ENCODE measurements around the gene PTPRN2. TPM values are rescaled to one million over a fixed set of nuclear protein-coding genes. Genes with fewer than 3 reads are reported as not detected.
"Not testable (repeated sequence)": the region's sequence is repeated elsewhere in the genome, so short reads cannot be mapped to it uniquely, and the experiment has no call there.

PTPRN2 gene
- polyA plus RNA-seq, 3 donors from 2014 or later, result 1.9 to 3.7 (median 2.2) TPM

- no peak for DNase-seq
- Mint-ChIP-seq H3K27ac (no peak overlapping the region), H3K4me1 (no peaks in the 10 kb centered on the region), H3K9me3 (peaks cover 0 to 2% (median 0%) of the 10 kb centered on the region in 6 donors), H3K4me3 (no peak overlapping the region), H3K27me3 (ENCODE audit: low read depth in 3 of 3) (no peaks in the 10 kb centered on the region), H3K36me3 (no peaks in the 10 kb centered on the region)
Measured at GRCh38 chr7:158275711-158276413, 311.8 kb downstream of the PTPRN2 start.

GRCh38 chr7:158274996-158275395, 312.6 kb downstream of the PTPRN2 start:
- Mint-ChIP-seq H3K36me3 (no peaks in the 10 kb centered on the region), H3K27ac (no peak overlapping the region), H3K4me3 (no peak overlapping the region), H3K27me3 (ENCODE audit: low read depth in 3 of 3) (no peaks in the 10 kb centered on the region), H3K9me3 (peaks cover 0 to 2% (median 0%) of the 10 kb centered on the region in 6 donors), H3K4me1 (no peaks in the 10 kb centered on the region)
- no peak for DNase-seq

GRCh38 chr7:158274404-158274811, 313.2 kb downstream of the PTPRN2 start:
- no peak for DNase-seq
- peaks cover 0 to 3% (median 0%) of the 10 kb centered on the region in 6 donors for H3K9me3 Mint-ChIP-seq
- H3K27me3 Mint-ChIP-seq (ENCODE audit: low read depth in 3 of 3), result peaks cover 0 to 2% (median 0%) of the 10 kb centered on the region in 3 donors
- no peak overlapping the region for H3K4me3 Mint-ChIP-seq
- no peaks in the 10 kb centered on the region for H3K36me3 Mint-ChIP-seq
- H3K27ac Mint-ChIP-seq, result no peak overlapping the region
- H3K4me1 Mint-ChIP-seq, result no peaks in the 10 kb centered on the region

GRCh38 chr7:158273756-158274342, 313.8 kb downstream of the PTPRN2 start:
- not testable (repeated sequence) for H3K27me3 Mint-ChIP-seq (ENCODE audit: low read depth in 3 of 3); H3K27ac Mint-ChIP-seq; H3K4me3 Mint-ChIP-seq; H3K4me1 Mint-ChIP-seq; H3K36me3 Mint-ChIP-seq; H3K9me3 Mint-ChIP-seq; DNase-seq

GRCh38 chr7:158273138-158273651, 314.4 kb downstream of the PTPRN2 start:
- no peaks in the 10 kb centered on the region for H3K4me1 Mint-ChIP-seq
- no peak overlapping the region for H3K27ac Mint-ChIP-seq
- peaks cover 0 to 3% (median 0%) of the 10 kb centered on the region in 6 donors for H3K9me3 Mint-ChIP-seq
- H3K36me3 Mint-ChIP-seq, result no peaks in the 10 kb centered on the region
- H3K4me3 Mint-ChIP-seq, result no peak overlapping the region
- peaks cover 0 to 2% (median 0%) of the 10 kb centered on the region in 3 donors for H3K27me3 Mint-ChIP-seq (ENCODE audit: low read depth in 3 of 3)
- no peak for DNase-seq

- no peak overlapping the region for H3K27ac Mint-ChIP-seq
- no peaks in the 10 kb centered on the region for H3K36me3 Mint-ChIP-seq
- H3K27me3 Mint-ChIP-seq (ENCODE audit: low read depth in 3 of 3), result peaks cover 0 to 2% (median 0%) of the 10 kb centered on the region in 3 donors
- no peak for DNase-seq
- H3K9me3 Mint-ChIP-seq, result peaks cover 0 to 3% (median 0%) of the 10 kb centered on the region in 6 donors
- no peak overlapping the region for H3K4me3 Mint-ChIP-seq
- H3K4me1 Mint-ChIP-seq, result no peaks in the 10 kb centered on the region
Measured at GRCh38 chr7:158272509-158273137, 315.0 kb downstream of the PTPRN2 start.

GRCh38 chr7:158272091-158272490, 315.5 kb downstream of the PTPRN2 start:
- DNase-seq, result no peak
- no peaks in the 10 kb centered on the region for H3K36me3 Mint-ChIP-seq
- H3K9me3 Mint-ChIP-seq, result peaks cover 0 to 3% (median 0%) of the 10 kb centered on the region in 6 donors
- H3K4me3 Mint-ChIP-seq, result no peak overlapping the region
- H3K27me3 Mint-ChIP-seq (ENCODE audit: low read depth in 3 of 3), result peaks cover 0 to 2% (median 0%) of the 10 kb centered on the region in 3 donors
- H3K4me1 Mint-ChIP-seq, result no peaks in the 10 kb centered on the region
- H3K27ac Mint-ChIP-seq, result no peak overlapping the region

GRCh38 chr7:158271646-158272045, 316.0 kb downstream of the PTPRN2 start:
- no peak for DNase-seq
- H3K27ac Mint-ChIP-seq, result no peak overlapping the region
- no peaks in the 10 kb centered on the region for H3K36me3 Mint-ChIP-seq
- H3K4me1 Mint-ChIP-seq, result no peaks in the 10 kb centered on the region
- no peak overlapping the region for H3K4me3 Mint-ChIP-seq
- peaks cover 0 to 2% (median 0%) of the 10 kb centered on the region in 3 donors for H3K27me3 Mint-ChIP-seq (ENCODE audit: low read depth in 3 of 3)
- H3K9me3 Mint-ChIP-seq, result peaks cover 0 to 3% (median 0%) of the 10 kb centered on the region in 6 donors

- peaks cover 0 to 2% (median 0%) of the 10 kb centered on the region in 3 donors for H3K27me3 Mint-ChIP-seq (ENCODE audit: low read depth in 3 of 3)
- H3K9me3 Mint-ChIP-seq, result peaks cover 0 to 3% (median 0%) of the 10 kb centered on the region in 6 donors
- H3K4me3 Mint-ChIP-seq, result no peak overlapping the region
- no peak for DNase-seq
- H3K36me3 Mint-ChIP-seq, result no peaks in the 10 kb centered on the region
- no peaks in the 10 kb centered on the region for H3K4me1 Mint-ChIP-seq
- H3K27ac Mint-ChIP-seq, result no peak overlapping the region
Measured at GRCh38 chr7:158270856-158271413, 316.7 kb downstream of the PTPRN2 start.

GRCh38 chr7:158270106-158270775, 317.4 kb downstream of the PTPRN2 start:
- Mint-ChIP-seq H3K27me3 (ENCODE audit: low read depth in 3 of 3) (peaks cover 0 to 2% (median 0%) of the 10 kb centered on the region in 3 donors), H3K36me3 (no peaks in the 10 kb centered on the region), H3K27ac (no peak overlapping the region), H3K4me1 (no peaks in the 10 kb centered on the region), H3K4me3 (no peak overlapping the region), H3K9me3 (peaks cover 0 to 3% (median 0%) of the 10 kb centered on the region in 6 donors)
- no peak for DNase-seq

GRCh38 chr7:158268816-158269535, 318.6 kb downstream of the PTPRN2 start:
- Mint-ChIP-seq H3K27me3 (ENCODE audit: low read depth in 3 of 3) (peaks cover 0 to 2% (median 0%) of the 10 kb centered on the region in 3 donors), H3K27ac (no peak overlapping the region), H3K9me3 (peaks cover 0 to 3% (median 0%) of the 10 kb centered on the region in 6 donors), H3K36me3 (no peaks in the 10 kb centered on the region), H3K4me3 (no peak overlapping the region), H3K4me1 (no peaks in the 10 kb centered on the region)
- DNase-seq, result no peak

- no peak overlapping the region for H3K27ac Mint-ChIP-seq
- peaks cover 0 to 2% (median 0%) of the 10 kb centered on the region in 3 donors for H3K27me3 Mint-ChIP-seq (ENCODE audit: low read depth in 3 of 3)
- H3K9me3 Mint-ChIP-seq, result peaks cover 0 to 3% (median 0%) of the 10 kb centered on the region in 6 donors
- H3K4me1 Mint-ChIP-seq, result no peaks in the 10 kb centered on the region
- DNase-seq, result no peak
- no peak overlapping the region for H3K4me3 Mint-ChIP-seq
- no peaks in the 10 kb centered on the region for H3K36me3 Mint-ChIP-seq
Measured at GRCh38 chr7:158267742-158268435, 319.7 kb downstream of the PTPRN2 start.
